HUES6 (cell line): ENCODE data around the gene UTP25.

Source experiments
- H3K27ac ChIP-seq: 2 replicates; pipeline ENCODE4 v1.7.0; 2013; ENCODE audit warnings: low read depth, mild to moderate bottlenecking, low read length, inconsistent platforms
- H3K27me3 ChIP-seq: 2 replicates; pipeline ENCODE4 v1.6.1; 2013; ENCODE audit warnings: low read length; ENCODE audit not compliant: control insufficient read depth, insufficient read depth
- H3K36me3 ChIP-seq: 2 replicates; pipeline ENCODE4 v1.6.1; 2013; ENCODE audit warnings: low read length; ENCODE audit not compliant: control insufficient read depth, insufficient read depth
- H3K4me1 ChIP-seq: 2 replicates; pipeline ENCODE4 v1.6.1; 2013; ENCODE audit warnings: low read length; ENCODE audit not compliant: control insufficient read depth, insufficient read depth
- H3K4me3 ChIP-seq: 2 replicates; pipeline ENCODE4 v1.5.1; 2013; ENCODE audit warnings: low read depth, low read length
- H3K9ac ChIP-seq: one replicate; pipeline ENCODE4 v1.6.1; 2013; ENCODE audit warnings: mild to moderate bottlenecking, low read length
- H3K9me3 ChIP-seq: 2 replicates; pipeline ENCODE4 v1.6.1; 2013; ENCODE audit warnings: low read depth, low read length; ENCODE audit not compliant: control insufficient read depth, insufficient read depth

The UTP25 gene

GRCh38 chr1:209820986-209821385 lies 6.8 kb upstream of the UTP25 start:
- Histone ChIP-seq H3K27me3 (0 out of 2 replicates have a peak, but pooled peaks cover 6% of the 10 kb centered on the region), H3K36me3 (no peaks in the 10 kb centered on the region), H3K9me3 (no peaks in the 10 kb centered on the region), H3K4me3 (no peak overlapping the region), H3K9ac (no peak overlapping the region), H3K27ac (no peak overlapping the region), H3K4me1 (peaks cover 4% of the 10 kb centered on the region; the same call in 1 of the 2 replicates)

GRCh38 chr1:209822706-209823105 lies 5.1 kb upstream of the UTP25 start:
- H3K4me1 ChIP-seq: no peaks in the 10 kb centered on the region
- no peak overlapping the region for H3K27ac ChIP-seq
- no peaks in the 10 kb centered on the region for H3K36me3 ChIP-seq
- no peak overlapping the region for H3K9ac ChIP-seq
- H3K4me3 ChIP-seq: no peak overlapping the region
- H3K27me3 ChIP-seq: 0 out of 2 replicates have a peak, but pooled peaks cover 6% of the 10 kb centered on the region
- no peaks in the 10 kb centered on the region for H3K9me3 ChIP-seq

GRCh38 chr1:209823143-209824041 lies 4.4 kb upstream of the UTP25 start:
- Histone ChIP-seq H3K9ac (no peak overlapping the region), H3K27ac (no peak overlapping the region), H3K4me3 (no peak overlapping the region), H3K4me1 (no peaks in the 10 kb centered on the region), H3K36me3 (no peaks in the 10 kb centered on the region), H3K9me3 (no peaks in the 10 kb centered on the region), H3K27me3 (0 out of 2 replicates have a peak, but pooled peaks cover 6% of the 10 kb centered on the region)

- Histone ChIP-seq H3K36me3 (peaks cover 2% of the 10 kb centered on the region), H3K4me1 (no peaks in the 10 kb centered on the region)
Measured at GRCh38 chr1:209825591-209826434, 2.0 kb upstream of the UTP25 start.

GRCh38 chr1:209829716-209830115 lies 1.9 kb downstream of the UTP25 start:
- H3K9ac ChIP-seq: no peak overlapping the region
- H3K4me3 ChIP-seq: no peak overlapping the region
- peaks cover 39% of the 10 kb centered on the region for H3K36me3 ChIP-seq
- H3K27ac ChIP-seq: no peak overlapping the region
- no peaks in the 10 kb centered on the region for H3K27me3 ChIP-seq
- no peaks in the 10 kb centered on the region for H3K9me3 ChIP-seq
- no peaks in the 10 kb centered on the region for H3K4me1 ChIP-seq

More at GRCh38 chr1:209825591-209826434, 2.0 kb upstream of the UTP25 start:
- H3K27ac ChIP-seq: no peak overlapping the region
- no peak overlapping the region for H3K9ac ChIP-seq
- H3K27me3 ChIP-seq: 0 out of 2 replicates have a peak, but pooled peaks cover 2% of the 10 kb centered on the region
- H3K9me3 ChIP-seq: no peaks in the 10 kb centered on the region
- H3K4me3 ChIP-seq: no peak overlapping the region

GRCh38 chr1:209830722-209831121 lies 3.0 kb downstream of the UTP25 start:
- Histone ChIP-seq H3K4me1 (no peaks in the 10 kb centered on the region), H3K27ac (no peak overlapping the region), H3K4me3 (no peak overlapping the region), H3K27me3 (no peaks in the 10 kb centered on the region), H3K9me3 (no peaks in the 10 kb centered on the region), H3K9ac (no peak overlapping the region), H3K36me3 (peaks cover 49% of the 10 kb centered on the region)

GRCh38 chr1:209831615-209832014 lies 3.8 kb downstream of the UTP25 start:
- Histone ChIP-seq H3K9me3 (no peaks in the 10 kb centered on the region), H3K27ac (no peak overlapping the region), H3K27me3 (no peaks in the 10 kb centered on the region), H3K4me3 (no peak overlapping the region), H3K36me3 (peaks cover 58% of the 10 kb centered on the region), H3K9ac (no peak overlapping the region), H3K4me1 (no peaks in the 10 kb centered on the region)

GRCh38 chr1:209835782-209836298 lies 8.1 kb downstream of the UTP25 start:
- no peaks in the 10 kb centered on the region for H3K9me3 ChIP-seq
- no peak overlapping the region for H3K27ac ChIP-seq
- no peak overlapping the region for H3K4me3 ChIP-seq
- no peaks in the 10 kb centered on the region for H3K4me1 ChIP-seq
- H3K36me3 ChIP-seq: peaks cover 98% of the 10 kb centered on the region
- H3K9ac ChIP-seq: no peak overlapping the region
- no peaks in the 10 kb centered on the region for H3K27me3 ChIP-seq

GRCh38 chr1:209837671-209838070 lies 9.9 kb downstream of the UTP25 start:
- H3K36me3 ChIP-seq: peaks cover 100% of the 10 kb centered on the region
- no peaks in the 10 kb centered on the region for H3K27me3 ChIP-seq
- no peaks in the 10 kb centered on the region for H3K4me1 ChIP-seq
- no peak overlapping the region for H3K9ac ChIP-seq
- no peaks in the 10 kb centered on the region for H3K9me3 ChIP-seq
- no peak overlapping the region for H3K27ac ChIP-seq
- H3K4me3 ChIP-seq: no peak overlapping the region

- Histone ChIP-seq H3K27ac (no peak overlapping the region), H3K36me3 (peaks cover 100% of the 10 kb centered on the region), H3K4me1 (no peaks in the 10 kb centered on the region)
Measured at GRCh38 chr1:209838537-209838936, 10.8 kb downstream of the UTP25 start.

More at GRCh38 chr1:209838537-209838936, 10.8 kb downstream of the UTP25 start:
- H3K9me3 ChIP-seq: no peaks in the 10 kb centered on the region
- H3K27me3 ChIP-seq: no peaks in the 10 kb centered on the region
- H3K9ac ChIP-seq: no peak overlapping the region
- H3K4me3 ChIP-seq: no peak overlapping the region
